NB4 (cell line): Measurements from ENCODE around the gene NSUN3.

Experiments used
- DNase-seq: peaks from one replicate; pipeline ENCODE4 v3.0.0; 2010; ENCODE audit warnings: low read depth
- H3K4me3 ChIP-seq: one replicate; pipeline ENCODE4 v1.5.1; 2011; ENCODE audit warnings: mild to moderate bottlenecking, low read depth, low read length, moderate library complexity
- MYC ChIP-seq: IDR thresholded peaks from 2 replicates; pipeline ENCODE4 v1.6.1; 2011; ENCODE audit warnings: low read depth, low read length
- POLR2A ChIP-seq: IDR thresholded peaks from 2 replicates; pipeline ENCODE4 v1.6.1; 2011; ENCODE audit warnings: mild to moderate bottlenecking; ENCODE audit not compliant: insufficient read length; ENCODE audit errors: extremely low read depth
- TF ChIP-seq, protein P1 (sequence below): IDR thresholded peaks from one replicate; pipeline ENCODE4 v1.5.1; 2012; ENCODE audit warnings: low read depth, low read length
- TF ChIP-seq, protein P2 (sequence below): IDR thresholded peaks from 2 replicates; pipeline ENCODE4 v1.6.1; 2011; ENCODE audit warnings: low read depth, low read length

Gene NSUN3

DNA sequence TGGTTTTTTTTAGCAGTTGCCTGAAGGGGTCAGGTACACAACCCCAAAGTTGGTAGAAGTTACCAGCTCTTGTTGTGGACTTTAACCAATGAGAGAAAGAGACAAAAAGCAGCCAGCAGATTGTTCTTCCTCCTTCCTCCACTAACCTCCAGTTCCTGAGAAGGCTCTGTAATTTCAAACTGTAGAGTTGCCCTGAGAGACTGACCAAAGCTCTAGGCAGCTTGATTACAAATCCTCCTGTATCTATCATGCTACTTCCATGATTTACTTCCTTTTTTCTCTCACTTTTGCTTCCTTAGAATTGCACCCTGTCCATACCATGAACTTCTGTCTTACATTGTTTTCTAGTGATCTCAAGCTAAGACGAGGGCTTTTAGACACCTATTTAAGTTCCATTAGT is 29.2 kb downstream of the NSUN3 start:
- DNase-seq, result no peak

DNA sequence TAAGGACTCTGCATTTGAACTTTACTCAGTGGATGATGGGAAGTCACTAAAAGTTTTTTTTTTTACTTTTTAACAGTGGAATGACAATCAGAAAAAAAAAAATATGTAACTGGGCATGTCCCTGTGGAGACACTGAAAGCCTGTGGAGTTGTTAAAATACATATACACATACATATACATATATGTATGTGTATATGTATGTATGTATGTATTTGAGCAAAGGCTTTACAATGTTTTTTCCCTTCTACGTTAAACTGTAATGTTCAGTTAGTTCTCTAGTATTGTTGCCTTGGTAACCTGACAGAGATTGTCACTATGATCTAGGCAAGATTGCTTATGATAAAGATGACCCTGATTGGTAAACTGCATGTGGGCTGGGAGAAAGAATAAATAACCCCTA is 30.3 kb downstream of the NSUN3 start:
- TF ChIP-seq, protein P1, sequence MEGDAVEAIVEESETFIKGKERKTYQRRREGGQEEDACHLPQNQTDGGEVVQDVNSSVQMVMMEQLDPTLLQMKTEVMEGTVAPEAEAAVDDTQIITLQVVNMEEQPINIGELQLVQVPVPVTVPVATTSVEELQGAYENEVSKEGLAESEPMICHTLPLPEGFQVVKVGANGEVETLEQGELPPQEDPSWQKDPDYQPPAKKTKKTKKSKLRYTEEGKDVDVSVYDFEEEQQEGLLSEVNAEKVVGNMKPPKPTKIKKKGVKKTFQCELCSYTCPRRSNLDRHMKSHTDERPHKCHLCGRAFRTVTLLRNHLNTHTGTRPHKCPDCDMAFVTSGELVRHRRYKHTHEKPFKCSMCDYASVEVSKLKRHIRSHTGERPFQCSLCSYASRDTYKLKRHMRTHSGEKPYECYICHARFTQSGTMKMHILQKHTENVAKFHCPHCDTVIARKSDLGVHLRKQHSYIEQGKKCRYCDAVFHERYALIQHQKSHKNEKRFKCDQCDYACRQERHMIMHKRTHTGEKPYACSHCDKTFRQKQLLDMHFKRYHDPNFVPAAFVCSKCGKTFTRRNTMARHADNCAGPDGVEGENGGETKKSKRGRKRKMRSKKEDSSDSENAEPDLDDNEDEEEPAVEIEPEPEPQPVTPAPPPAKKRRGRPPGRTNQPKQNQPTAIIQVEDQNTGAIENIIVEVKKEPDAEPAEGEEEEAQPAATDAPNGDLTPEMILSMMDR, result no peak
- TF ChIP-seq POLR2A (no peak), MYC (no peak)
- TF ChIP-seq, protein P2, sequence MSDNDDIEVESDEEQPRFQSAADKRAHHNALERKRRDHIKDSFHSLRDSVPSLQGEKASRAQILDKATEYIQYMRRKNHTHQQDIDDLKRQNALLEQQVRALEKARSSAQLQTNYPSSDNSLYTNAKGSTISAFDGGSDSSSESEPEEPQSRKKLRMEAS, result no peak
- no peak overlapping the region for H3K4me3 ChIP-seq
- no peak for DNase-seq

More for the DNA sequence above, 29.2 kb downstream of the NSUN3 start:
- no peak for TF ChIP-seq POLR2A
- TF ChIP-seq, protein P1, result no peak
- TF ChIP-seq MYC, result no peak
- TF ChIP-seq, protein P2, result no peak
- H3K4me3 ChIP-seq, result no peak overlapping the region

DNA sequence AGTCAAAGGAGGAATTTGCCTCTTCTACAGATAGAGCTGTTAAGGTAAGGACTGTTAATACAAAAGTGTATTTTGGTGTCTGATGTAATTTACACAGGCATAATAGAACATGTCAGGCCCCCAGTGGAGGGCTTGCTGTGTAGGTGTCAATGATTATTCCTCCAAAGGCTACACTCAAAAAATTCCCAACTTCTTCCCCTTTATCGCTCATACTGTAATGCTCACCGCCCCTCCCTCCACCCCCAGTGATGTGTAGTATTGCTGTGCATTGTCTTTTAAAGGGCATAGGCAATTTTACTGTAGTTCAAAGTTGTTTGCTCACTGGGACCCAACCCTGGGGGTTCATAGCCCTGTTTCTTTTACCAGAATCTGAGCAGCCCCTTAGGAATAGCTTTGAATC is 32.2 kb downstream of the NSUN3 start:
- no peak for DNase-seq
- H3K4me3 ChIP-seq, result no peak overlapping the region
- TF ChIP-seq, protein P2, result no peak
- TF ChIP-seq MYC, result no peak
- TF ChIP-seq POLR2A, result no peak
- TF ChIP-seq, protein P1, result no peak

DNA sequence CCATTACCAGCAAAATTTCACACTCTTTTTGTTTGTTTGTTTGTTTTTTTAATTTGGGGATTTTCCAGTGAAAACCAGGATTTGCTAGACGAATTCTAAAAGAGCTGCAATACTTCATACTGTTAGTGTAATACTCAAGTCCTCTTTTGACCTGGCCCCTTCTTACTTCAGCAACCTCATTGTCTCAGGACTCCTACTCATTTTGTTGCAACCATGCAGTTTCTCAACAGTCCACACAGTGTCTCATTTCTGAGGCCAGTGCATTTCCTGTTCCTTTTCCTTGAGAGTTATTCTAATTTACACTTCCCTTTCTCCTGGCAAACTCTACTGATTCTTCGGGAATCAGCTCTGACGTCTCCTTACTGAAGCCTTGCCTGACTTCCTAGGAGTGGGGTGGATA is 35.6 kb downstream of the NSUN3 start:
- no peak overlapping the region for H3K4me3 ChIP-seq
- TF ChIP-seq, protein P2, result no peak
- TF ChIP-seq POLR2A, result no peak
- TF ChIP-seq, protein P1, result no peak
- no peak for TF ChIP-seq MYC
- DNase-seq, result peak; percentile 80

DNA sequence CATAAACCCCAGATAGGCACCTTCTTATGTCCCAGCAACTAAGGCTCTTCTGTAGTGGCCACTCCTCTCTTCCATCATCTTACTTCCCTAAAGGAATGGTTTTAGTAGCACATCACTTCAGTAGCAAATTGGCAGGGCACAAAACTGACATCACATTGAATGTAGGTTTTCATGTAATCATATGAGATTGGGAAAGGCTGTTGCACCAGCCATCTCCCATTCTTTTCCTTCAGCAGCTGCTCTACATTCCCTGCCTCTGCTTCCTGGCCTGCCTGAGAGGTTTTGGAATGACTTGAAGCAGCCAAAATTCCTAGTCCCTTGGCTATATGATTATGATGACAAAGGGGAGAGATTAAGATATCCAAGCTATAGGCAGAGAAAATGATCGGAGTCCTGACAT is 36.5 kb downstream of the NSUN3 start:
- DNase-seq, result no peak
- H3K4me3 ChIP-seq, result no peak overlapping the region
- TF ChIP-seq POLR2A, result no peak
- TF ChIP-seq, protein P2, result no peak
- TF ChIP-seq MYC, result no peak
- TF ChIP-seq, protein P1, result no peak

DNA sequence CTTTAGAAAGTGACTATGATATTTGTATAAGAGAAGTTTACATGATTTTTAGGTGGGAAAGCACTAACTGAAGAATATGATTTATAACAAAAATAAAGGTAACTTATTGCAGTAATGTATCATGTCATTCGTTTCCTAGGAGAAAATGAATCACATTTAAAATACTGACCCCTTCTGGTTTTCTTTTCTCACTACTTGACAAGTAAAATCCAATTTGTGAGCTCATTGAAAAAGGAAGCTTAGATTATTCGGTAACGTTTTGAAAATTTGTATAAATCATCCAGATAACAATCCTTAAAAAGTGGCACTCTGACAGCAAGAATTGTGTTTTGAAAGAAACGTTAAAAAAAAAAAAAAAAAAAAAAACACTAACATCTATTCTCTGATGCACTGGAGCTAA is 39.0 kb downstream of the NSUN3 start:
- peak; percentile 12 for DNase-seq
- H3K4me3 ChIP-seq, result no peak overlapping the region
- TF ChIP-seq POLR2A (no peak), MYC (no peak)
- TF ChIP-seq, protein P2, result no peak
- TF ChIP-seq, protein P1, result no peak
